AML-193 (cell line): Measurements from ENCODE around the gene IL7R.

Experiments
- DNase-seq, 2 experiments: peaks; one replicate each; lab custom pipeline; 2025; lab: John Stamatoyannopoulos, UW

IL7R gene, protein sequence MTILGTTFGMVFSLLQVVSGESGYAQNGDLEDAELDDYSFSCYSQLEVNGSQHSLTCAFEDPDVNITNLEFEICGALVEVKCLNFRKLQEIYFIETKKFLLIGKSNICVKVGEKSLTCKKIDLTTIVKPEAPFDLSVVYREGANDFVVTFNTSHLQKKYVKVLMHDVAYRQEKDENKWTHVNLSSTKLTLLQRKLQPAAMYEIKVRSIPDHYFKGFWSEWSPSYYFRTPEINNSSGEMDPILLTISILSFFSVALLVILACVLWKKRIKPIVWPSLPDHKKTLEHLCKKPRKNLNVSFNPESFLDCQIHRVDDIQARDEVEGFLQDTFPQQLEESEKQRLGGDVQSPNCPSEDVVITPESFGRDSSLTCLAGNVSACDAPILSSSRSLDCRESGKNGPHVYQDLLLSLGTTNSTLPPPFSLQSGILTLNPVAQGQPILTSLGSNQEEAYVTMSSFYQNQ

DNA sequence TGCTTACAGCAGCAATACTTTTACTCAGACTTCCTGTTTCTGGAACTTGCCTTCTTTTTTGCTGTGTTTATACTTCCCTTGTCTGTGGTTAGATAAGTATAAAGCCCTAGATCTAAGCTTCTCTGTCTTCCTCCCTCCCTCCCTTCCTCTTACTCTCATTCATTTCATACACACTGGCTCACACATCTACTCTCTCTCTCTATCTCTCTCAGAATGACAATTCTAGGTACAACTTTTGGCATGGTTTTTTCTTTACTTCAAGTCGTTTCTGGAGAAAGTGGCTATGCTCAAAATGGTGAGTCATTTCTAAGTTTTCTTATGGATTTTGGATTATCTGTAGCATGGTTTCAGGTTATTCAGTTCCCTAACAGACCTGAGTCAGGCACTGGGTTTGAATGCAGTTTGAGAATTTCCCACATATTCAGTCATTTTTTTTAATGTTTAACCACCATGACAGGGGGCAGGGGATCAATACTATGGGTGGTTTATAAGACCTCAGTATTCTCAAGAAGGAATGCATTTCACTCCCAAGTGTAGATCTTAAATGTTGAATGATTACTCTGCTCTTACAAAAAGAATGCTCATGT, at the start of gene IL7R:
IL7R (plus strand) TSS at position 127 of the 587 bp plus-strand sequence; CDS start at position 214, 87 bp downstream.
- peak; percentile 83 to 89 for DNase-seq

DNA sequence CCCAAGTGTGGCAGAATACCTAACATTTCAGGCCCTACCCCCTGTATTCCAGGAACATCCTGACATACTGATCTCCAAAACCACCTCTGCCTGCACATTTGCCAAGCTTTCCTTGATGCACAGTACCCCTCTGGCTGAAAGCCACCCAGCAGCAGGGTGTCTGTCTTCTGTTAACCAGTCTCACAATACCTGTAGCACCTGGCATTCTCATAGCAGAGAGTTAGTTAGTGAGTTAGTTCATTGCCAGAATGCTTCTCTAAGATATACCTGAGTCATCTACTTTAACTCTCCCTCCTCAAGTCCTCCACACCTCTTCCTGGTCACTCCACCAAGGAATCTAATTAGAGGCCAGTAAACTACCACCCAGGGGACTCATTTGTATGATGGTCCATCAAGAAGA, 46.1 kb upstream of the IL7R start:
- no peak for DNase-seq

DNA sequence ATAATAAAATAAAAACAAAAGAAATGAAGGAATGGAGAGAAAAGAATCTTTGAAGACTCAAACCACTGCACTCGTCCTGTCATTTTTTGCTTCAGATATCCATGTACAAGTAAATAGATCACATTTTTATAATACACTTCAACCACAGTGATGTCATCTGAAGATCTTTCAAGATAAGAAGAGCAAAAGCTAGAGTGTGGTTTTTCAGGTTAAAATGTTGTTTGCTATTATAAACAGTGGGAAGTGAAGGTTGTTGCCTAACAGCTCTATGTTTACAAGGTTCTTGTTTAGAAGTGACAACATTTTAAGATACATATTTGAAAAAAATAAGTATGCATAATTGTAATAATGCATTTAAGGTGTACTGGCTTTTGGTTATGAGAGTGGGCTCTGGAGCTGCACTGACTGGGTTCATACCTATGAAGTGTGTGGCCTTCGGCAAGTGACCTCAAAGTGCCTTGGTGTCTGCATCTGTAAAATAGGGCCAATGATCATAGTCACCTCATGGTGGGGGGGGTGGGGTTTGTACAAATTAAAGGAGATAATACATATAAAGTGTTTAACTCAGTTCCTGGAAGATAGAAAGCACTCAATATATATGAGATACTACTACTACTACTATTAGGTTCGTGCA, 45.5 kb upstream of the IL7R start:
- DNase-seq = no peak

DNA sequence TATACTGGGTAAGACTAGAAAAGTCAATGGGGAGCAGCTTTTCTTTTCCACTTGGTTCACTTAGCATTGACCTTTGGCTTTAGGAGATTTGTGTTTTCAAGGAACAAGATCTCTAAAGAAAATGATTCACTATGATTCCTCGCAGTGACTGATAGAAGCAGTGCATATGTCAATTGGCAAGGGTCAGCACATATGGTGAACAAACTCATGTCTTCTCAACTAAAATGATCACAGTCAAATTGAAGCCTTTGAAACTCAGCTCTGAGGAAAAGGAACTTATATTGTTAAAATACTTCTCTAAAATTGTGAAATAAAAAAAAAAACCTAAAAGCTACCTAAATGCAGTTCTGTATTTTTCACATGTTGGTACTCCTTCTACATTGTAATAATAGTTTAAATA, 43.2 kb upstream of the IL7R start:
- no peak for DNase-seq

DNA sequence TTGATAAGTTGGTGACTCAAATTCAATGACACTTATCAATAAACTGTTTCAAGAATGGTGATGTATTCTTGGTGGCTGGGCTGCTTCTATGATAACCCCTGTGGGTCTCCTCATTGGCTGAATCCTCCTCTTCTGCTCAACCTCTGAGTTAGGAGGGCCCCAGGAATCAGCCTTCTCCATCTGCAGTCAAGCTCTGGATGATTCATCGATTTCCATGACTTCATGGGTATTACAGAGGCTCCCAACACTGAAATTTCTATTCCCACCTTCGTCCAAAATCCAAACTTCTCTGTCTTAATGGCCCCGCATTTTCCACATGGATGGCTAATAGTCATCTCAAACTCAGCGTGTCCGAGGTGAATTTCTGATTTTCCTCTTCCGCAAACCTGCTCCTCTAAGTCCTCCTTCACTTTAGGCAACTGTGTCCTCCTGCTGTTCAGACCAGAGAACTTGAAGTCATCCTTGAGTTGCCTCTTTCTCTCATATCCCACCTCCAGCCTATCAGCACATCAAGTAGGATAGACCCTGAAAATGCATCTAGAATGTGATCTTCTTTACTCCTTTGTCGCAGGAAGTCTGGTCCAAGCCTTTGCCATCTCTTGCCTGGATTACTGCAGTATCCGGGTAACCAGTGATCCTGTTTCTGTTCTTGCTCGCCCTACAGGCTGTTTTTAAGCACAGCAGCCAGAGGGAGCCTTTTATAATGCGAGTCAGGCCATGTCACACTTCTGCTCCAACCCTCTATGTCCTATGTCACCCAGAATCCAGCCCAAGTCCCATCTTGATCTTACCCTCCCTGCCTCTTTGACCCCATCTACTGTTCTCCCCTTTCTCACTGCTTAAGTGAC, 41.4 kb upstream of the IL7R start:
- peak; percentile 10 to 40 for DNase-seq

DNA sequence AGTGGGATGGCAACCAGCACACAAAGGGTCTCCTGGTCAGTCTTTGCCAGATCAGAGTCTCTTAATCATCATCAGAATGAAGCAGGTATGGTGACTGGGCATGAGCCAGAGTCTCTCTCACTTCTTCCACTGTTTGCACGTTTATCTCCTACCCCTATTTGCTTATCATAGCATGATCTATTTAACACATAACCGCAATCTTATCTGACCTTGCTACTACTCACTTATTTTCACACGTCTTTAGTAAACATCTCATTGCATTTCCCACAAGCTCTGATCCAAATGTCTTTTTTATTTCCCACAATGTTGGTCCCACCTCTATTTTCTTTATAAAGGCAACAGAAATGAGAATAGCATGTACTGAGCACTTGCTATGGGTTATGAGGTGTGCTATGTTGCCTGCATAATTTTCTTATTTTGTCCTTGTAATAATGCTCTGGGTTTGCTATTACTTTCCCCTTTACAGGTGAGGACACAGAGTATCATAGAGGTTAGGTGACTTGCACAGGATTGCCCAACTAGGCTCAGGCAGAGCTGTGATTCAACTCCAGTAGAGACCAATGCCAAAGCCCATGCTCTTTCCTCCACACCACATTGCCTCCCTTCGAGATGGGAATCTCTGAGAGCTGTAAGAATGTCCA, 39.7 kb upstream of the IL7R start:
- no peak for DNase-seq

DNA sequence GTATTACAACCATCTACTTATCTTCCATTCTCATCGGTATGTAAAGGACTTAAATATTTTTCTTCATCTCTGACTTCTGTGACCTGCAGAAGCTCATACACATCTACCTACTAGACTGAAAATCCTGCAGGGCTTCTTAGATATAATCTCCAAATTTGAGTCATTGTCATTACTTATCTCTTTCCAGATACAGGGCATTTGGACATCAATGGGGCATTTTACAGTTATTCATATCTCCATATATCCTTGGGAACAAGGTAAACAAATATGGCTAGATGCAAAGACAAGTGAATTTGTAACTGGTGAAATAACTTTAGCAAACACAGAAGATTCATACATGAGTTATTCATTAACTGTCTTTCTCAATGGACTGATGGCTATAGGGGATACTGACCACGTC, 37.7 kb upstream of the IL7R start:
- no peak for DNase-seq

DNA sequence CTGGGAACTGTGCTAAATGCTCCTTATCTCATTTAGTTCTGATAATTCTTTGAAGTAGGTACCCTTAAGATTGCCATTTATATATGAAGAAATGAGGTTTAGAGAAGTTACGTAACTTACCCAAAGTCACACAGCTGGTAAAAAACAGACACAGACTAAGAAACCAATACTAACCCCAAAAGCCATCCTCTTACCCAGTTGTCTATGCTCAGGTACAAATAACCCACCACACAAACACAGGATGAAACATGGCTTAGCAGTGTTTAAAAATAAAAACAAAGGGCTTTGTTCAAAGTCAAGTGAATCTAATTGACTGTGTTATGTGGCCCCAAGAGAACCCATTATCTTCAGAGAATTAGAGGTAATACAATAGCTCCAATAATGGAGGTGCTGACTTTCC, 37.0 kb upstream of the IL7R start:
- peak; percentile 9 to 21 for DNase-seq

DNA sequence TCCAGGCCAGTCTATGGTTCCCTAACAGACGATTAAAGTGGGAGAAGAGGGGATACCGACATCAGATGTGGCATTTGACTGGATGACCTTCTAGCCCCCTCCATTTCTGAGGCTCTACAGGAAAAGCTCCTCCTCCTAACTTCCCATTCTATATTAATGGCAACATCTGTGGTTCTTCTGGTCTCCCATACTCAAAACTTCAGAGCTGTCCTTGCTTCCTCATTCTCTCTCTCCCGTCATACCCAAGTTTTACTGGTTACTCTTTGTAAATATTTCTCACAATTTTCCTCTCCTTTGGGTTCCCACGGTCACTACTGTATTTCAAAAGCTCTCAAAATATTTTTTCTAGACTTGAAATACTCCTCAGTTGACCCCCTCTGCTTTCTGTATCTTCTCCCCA, 36.0 kb upstream of the IL7R start:
- peak; percentile 38 to 56 for DNase-seq

DNA sequence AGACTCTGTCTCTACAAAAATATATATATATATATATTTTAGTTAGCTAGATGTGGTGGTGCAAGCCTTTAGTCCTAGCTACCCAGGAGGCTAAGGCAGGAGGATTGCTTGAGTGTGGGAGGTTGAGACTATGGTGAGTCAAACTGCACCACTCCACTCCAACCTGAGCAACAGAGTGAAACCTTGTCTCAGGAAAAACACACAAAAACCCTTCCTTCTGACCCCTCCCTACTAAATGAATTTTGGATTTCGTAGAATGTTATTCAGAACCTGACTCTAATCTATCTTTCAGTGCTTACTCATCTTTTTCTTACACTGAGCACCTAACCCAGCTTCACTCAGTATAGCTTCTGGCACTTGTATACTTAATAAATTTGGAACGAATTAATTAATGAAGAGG, 35.2 kb upstream of the IL7R start:
- no peak for DNase-seq

DNA sequence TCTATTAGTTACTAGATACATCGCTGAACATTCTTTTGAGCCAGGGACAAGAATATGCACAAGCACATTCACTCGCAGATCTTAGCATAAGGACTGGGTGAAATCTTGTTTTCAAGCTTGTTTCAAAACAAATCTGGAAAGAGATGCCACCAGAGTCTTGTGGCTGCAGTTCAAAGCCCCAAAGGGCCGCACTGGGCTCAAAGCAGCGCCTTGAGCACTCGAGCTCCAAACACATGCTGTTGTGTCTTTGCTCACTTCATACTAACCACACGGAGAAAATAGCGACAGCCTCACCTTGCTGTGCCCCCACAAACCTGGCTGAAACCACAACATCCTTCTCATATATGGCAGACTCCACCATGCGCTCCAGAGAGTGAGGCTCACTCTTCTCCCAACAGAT, 34.2 kb upstream of the IL7R start:
- no peak for DNase-seq

DNA sequence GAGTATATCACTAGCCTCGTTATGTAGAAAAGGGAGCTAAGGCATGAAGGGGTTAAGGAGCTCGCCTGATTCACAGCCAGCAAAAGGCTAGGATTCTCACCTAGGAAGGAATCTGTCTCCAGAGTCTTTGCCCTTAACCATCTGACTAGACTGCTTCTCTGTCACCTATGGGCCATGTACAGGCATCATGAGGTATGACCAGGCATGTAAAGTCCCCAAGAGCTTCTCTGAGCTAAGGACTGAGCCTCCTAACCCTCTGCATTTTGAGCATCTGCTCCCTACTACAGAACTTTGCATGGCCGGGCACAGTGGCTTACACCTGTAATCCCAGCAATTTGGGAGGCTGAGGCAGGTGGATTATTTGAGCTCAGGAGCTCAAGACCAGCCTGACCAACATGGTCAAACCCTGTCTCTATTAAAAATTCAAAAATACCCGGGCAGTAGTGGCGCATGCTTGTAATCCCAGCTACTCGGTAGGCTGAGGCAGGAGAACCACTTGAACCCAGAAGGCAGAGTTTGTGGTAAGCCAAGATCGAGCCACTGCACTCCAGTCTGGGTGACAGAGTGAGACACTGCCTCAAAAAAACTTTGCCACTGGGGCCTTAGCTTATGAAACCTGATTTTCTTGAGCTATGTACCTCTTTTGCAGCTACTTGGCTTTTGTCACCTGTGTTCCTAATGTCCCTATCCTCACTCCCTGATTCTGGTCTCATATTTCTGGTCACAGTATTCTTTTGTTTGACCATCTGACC, 33.2 kb upstream of the IL7R start:
- DNase-seq = no peak

DNA sequence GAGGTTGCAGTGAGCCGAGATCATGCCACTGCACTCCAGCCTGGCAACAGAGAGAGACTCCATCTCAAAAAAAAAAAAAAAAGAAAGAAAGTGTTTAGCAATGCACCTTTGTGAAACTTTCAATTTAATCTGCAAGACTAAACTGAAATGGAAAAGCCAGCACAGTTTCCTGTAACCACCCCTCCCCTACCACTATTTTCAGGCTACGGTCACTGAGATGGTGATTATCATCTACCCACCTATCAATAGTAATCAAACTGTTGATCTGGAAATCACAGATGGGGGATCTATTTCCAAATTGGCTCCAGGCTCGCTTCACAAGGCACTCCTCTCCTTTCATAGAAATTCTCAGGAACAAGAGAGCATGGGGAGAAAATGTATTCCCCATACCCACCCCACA, 30.6 kb upstream of the IL7R start:
- no peak for DNase-seq

DNA sequence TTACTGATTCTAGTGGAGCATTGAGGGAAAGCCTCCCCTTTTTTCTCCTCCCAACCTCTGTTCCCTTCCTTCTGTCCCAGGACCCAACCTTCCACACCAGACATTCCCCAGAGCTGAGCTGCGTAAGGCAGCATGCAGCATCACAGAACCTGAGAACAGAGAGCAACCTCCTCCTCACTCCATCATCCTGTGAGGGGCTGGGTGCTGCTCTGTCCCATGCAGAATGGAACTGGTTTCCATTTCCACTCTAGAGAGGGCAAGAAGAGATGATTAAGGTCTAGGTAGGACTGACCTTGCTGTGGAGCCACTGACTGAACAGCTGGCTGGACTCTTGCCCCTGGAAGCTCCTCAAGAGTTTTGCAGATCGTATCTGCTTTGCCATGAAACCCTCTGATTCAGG, 30.1 kb upstream of the IL7R start:
- no peak for DNase-seq

DNA sequence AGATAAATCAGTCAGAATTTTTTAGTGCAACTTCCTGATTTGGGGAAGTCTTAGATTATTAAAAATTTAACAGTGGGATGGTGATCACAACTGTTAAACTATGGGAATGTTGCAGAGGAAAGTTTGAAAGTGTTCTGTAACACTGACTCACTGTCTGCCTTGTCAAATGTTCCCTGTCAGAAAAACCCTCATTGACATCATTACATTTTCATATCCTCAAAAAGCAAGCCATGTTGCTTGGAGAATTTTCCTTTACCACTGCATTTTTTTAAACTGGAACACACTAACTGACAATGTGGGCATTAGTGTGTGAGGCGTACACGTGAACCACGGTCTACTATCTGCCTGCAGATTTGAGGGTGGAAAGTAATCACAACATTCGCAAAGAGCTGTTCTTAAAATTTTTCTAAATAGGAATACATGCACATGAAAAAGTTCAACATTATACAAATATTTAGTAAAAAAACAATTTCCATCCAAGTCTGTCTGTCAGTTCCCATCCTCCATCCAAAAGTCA, 28.6 kb upstream of the IL7R start:
- DNase-seq = no peak

DNA sequence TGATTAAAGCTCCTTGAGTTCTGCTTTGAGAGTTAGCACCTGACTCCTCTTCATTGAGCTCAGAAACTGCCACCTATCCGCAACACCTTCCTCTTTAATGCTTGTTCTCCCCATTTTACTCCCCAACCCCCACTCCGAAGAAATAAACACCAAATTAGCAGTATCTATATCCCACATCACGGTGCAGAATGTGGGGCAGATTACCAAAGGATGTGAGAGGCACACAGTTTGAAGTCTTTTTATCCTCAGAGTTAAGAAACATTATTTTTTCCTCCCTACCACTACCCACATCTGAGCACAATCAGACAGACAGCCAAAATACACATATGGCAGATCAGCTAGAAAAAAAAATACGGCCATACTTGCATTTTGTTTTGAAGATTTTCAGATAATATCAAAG, 26.1 kb upstream of the IL7R start:
- no peak for DNase-seq

DNA sequence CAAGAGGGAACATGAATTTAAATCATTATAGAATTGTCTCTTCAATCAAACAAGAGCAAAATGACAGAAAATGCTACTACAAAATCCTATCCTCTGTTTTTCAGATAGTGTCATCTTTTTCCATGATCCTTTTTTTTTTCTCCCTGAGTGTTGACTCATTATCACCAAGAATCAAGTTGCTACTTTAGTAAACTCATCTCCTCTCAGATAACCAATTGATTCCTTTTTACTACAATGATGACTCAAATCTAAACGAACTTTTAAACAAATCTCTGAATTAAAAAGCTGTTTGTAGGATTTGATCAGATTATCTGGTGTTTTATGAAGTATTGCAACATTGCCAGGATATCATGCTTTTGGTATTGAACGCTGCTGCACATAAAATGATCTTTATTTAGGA, 23.9 kb upstream of the IL7R start:
- no peak for DNase-seq

DNA sequence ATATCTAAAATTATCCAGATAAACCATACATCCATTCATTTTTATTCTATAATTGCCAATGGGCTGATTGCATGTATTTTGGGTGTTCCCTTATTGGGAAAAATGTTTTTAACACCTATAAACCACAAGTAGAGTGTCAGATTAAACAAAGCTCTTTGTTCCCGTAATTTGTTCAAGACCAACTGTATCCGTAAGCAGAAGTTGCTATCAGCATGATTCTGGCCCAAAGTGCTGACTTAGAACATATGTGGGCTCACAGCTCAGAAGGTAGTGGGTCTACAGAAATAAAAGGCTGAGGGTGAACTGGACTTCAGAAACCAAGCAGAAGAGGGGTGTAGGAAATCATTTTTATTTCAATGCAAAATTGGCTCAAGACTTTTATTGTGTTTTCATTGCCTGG, 23.5 kb upstream of the IL7R start:
- DNase-seq = no peak

DNA sequence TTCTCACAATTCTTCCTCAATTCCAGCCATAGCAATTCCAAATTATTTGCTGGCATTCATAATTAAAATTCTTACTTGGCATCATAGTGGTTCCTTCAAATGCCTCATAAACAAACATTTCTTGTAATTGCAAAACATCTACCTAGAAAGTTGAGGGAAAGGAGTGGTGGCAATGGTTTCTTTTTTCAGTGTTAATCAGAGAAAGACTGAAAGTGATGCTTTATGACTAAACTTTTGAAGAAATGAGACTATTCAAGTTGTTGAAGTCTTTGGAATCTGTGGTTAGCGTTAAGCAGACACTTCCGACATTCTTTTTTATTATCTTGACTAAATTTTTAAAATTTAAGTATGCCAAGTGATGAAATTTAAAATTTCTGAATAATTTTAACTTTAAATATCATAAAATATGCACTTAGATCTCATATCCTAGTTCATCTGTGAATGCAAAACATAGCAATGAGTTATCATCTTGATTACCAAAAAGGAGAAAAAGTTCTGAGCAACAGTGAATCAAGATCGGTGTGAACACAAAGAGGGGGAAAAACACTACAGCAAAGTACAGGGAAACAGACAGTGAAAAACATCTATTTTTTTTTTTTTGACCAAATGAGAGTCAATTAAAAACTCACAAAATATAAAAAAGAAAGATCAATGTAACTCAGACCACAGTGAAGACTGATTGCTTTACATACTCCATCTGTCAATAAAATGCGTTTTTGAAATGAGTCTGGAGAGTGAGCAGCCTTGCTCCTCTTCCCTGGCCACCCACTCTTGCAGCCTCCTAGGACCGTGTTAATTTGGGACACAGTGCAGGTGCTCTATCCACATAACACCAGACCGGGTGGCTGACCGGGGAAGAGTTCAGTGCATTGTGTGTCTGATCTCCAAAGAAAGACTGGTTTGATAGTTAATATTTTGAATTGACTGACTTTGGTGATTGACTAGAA, 20.6 kb upstream of the IL7R start:
- no peak for DNase-seq
